Fibroblast of lung (primary cell): ENCODE measurements around the gene STEAP1.
"Not testable (repeated sequence)": the region's sequence is repeated elsewhere in the genome, so short reads cannot be mapped to it uniquely, and the experiment has no call there.

Experiments used
- EZH2 ChIP-seq: IDR thresholded peaks from 2 replicates; pipeline ENCODE4 v1.5.1; 2012; ENCODE audit warnings: low read length, control low read depth, mild to moderate bottlenecking; ENCODE audit errors: missing control alignments
- TF ChIP-seq, protein P1 (sequence below), 2 donors: IDR thresholded peaks in 1 of 2; conservative IDR thresholded peaks in 1 of 2; 1 replicate in 1 of 2; 2 replicates in 1 of 2; pipeline ENCODE4 v1.5.1; 2011 to 2012; ENCODE audit warnings: low read length in 2 of 2, control low read depth in 1 of 2, inconsistent platforms in 1 of 2, low read depth in 1 of 2, mild to moderate bottlenecking in 1 of 2

DNA sequence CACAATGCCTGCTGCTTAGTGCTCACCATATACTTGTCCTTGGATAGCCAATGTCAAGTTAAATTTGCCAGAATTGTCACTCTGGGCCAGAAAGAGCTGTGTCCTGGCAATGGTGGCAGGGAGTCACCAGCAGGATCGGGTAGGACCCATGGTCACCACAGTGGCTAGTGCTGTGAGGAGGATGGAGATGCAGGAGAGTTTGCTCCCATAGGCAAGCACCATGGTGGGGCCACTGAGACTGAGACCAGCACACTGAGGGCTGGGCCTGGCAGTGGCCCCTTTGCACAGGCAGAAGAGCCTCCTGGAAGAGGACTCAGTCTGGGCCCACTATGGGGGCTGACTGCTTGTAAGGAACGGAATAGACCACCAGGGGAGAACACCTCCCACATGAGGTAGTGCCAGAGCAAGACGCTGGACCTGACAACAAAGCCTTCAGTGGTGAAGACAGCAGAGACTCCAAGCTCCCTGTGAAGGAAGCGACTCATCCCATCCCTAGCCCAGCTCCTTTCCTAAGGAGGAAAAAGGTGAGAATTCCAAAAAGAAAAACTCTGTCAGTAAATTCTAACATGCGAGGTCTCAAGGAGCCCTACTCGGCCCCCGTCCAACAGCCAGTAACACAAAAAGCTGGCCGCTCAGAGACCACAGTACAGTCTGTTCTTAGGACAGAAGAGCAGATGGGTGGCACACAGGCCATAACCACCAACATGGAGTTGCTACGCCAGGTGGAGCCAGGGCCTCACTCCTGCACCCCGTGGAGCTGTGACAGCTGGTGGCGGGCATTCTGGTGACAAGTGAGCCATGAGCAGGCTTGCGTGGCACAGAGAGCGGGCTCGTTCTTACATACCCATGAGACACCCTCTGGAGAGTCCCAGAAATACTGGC lies 6.9 kb upstream of the STEAP1 start:
- TF ChIP-seq EZH2 = not testable (repeated sequence)
- TF ChIP-seq, protein P1, sequence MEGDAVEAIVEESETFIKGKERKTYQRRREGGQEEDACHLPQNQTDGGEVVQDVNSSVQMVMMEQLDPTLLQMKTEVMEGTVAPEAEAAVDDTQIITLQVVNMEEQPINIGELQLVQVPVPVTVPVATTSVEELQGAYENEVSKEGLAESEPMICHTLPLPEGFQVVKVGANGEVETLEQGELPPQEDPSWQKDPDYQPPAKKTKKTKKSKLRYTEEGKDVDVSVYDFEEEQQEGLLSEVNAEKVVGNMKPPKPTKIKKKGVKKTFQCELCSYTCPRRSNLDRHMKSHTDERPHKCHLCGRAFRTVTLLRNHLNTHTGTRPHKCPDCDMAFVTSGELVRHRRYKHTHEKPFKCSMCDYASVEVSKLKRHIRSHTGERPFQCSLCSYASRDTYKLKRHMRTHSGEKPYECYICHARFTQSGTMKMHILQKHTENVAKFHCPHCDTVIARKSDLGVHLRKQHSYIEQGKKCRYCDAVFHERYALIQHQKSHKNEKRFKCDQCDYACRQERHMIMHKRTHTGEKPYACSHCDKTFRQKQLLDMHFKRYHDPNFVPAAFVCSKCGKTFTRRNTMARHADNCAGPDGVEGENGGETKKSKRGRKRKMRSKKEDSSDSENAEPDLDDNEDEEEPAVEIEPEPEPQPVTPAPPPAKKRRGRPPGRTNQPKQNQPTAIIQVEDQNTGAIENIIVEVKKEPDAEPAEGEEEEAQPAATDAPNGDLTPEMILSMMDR (conservative IDR thresholded peaks at IDR 0.05 in 1 of 2, IDR thresholded peaks at IDR 0.05 in 1 of 2; ENCODE audit: low read depth in 1 of 2, low read length in 2 of 2) = not testable (repeated sequence)
